Measurements from ENCODE around the gene UTRN.
A peak's percentile ranks its signal among the peaks of the same experiment; 100 is the strongest.

Gene UTRN

GRCh38 chr6:144314003-144314485, 28.9 kb downstream of the UTRN start:
- no peak for DNase-seq (ENCODE audit: low spot score)

GRCh38 chr6:144314562-144314961, 29.4 kb downstream of the UTRN start:
- no peak for DNase-seq (ENCODE audit: low spot score)

- DNase-seq (ENCODE audit: low spot score) = no peak
These were observed 30.3 kb downstream of the UTRN start for GRCh38 chr6:144315226-144315980.

- no peak for DNase-seq (ENCODE audit: low spot score)
These were observed 31.1 kb downstream of the UTRN start for GRCh38 chr6:144315981-144316861.

- DNase-seq (ENCODE audit: low spot score) = no peak
These were observed 31.7 kb downstream of the UTRN start for GRCh38 chr6:144316862-144317195.

- DNase-seq (ENCODE audit: low spot score) = no peak
These were observed 32.6 kb downstream of the UTRN start for GRCh38 chr6:144317736-144318135.

GRCh38 chr6:144319211-144319610, 34.1 kb downstream of the UTRN start:
- no peak for DNase-seq (ENCODE audit: low spot score)

- DNase-seq (ENCODE audit: low spot score) = no peak
These were observed 35.6 kb downstream of the UTRN start for GRCh38 chr6:144320741-144321140.

GRCh38 chr6:144321839-144322591, 36.9 kb downstream of the UTRN start:
- DNase-seq (ENCODE audit: low spot score) = no peak

GRCh38 chr6:144325232-144325631, 40.1 kb downstream of the UTRN start:
- DNase-seq (ENCODE audit: low spot score) = no peak

GRCh38 chr6:144326393-144326792, 41.3 kb downstream of the UTRN start:
- DNase-seq (ENCODE audit: low spot score) = no peak

GRCh38 chr6:144327081-144327480, 41.9 kb downstream of the UTRN start:
- DNase-seq (ENCODE audit: low spot score) = no peak

GRCh38 chr6:144330017-144330987, 45.2 kb downstream of the UTRN start:
- no peak for DNase-seq (ENCODE audit: low spot score)

- no peak for DNase-seq (ENCODE audit: low spot score)
These were observed 46.4 kb downstream of the UTRN start for GRCh38 chr6:144331491-144331969.

- DNase-seq (ENCODE audit: low spot score) = no peak
These were observed 47.0 kb downstream of the UTRN start for GRCh38 chr6:144332177-144332576.

GRCh38 chr6:144334150-144334708, 49.1 kb downstream of the UTRN start:
- DNase-seq (ENCODE audit: low spot score) = peak; percentile 76

Data from CD4-positive, alpha-beta T cell treated with Interleukin-2 at 100 ng/mL for 4 hours (primary cell).